DND-41 (cell line): ENCODE measurements around the gene TBRG1.

ENCODE experiments used
- CTCF ChIP-seq: IDR thresholded peaks from 2 replicates; pipeline ENCODE4 v1.5.1; 2012; ENCODE audit warnings: borderline replicate concordance, low read length, moderate library complexity, mild to moderate bottlenecking; ENCODE audit not compliant: poor library complexity, severe bottlenecking; ENCODE audit errors: extremely low read depth
- EZH2 ChIP-seq: IDR thresholded peaks from 3 replicates; pipeline ENCODE4 v1.6.1; 2012; ENCODE audit warnings: borderline replicate concordance, low read depth, mild to moderate bottlenecking, moderate library complexity, low read length, inconsistent platforms; ENCODE audit not compliant: severe bottlenecking

DNA sequence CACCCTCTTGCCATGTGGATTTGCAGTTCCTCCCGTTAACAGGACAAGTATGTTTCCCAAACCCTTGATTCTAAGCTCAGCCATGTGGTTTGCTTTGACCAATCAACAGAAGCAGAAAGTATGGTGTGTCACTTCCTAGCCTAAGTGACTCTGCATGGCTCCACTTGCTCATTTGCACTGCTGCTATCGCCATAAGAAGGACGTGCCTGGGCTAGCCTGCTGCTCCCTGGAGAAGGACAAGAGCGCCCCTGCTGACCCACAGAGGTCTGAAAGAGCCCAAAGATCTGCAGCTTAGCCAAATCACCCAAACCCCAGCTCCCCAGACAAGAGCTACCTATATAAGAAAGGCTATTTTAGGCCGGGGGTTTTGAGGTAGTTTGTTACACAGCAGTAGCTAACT, 18.0 kb downstream of the TBRG1 start:
- TF ChIP-seq CTCF (no peak), EZH2 (no peak)
